Measurements from ENCODE around the gene C1orf87.
"Not testable (repeated sequence)": the region's sequence is repeated elsewhere in the genome, so short reads cannot be mapped to it uniquely, and the experiment has no call there.

The C1orf87 gene

GRCh38 chr1:59968746-59969145, 104.8 kb downstream of the C1orf87 start:
- FAIRE-seq; DNase-seq (ENCODE audit: extremely low spot score, insufficient read length, low read depth): not testable (repeated sequence)

- no peak for FAIRE-seq
- no peak for DNase-seq (ENCODE audit: extremely low spot score, insufficient read length, low read depth)
These were observed 105.8 kb downstream of the C1orf87 start for GRCh38 chr1:59967780-59968179.

DNA sequence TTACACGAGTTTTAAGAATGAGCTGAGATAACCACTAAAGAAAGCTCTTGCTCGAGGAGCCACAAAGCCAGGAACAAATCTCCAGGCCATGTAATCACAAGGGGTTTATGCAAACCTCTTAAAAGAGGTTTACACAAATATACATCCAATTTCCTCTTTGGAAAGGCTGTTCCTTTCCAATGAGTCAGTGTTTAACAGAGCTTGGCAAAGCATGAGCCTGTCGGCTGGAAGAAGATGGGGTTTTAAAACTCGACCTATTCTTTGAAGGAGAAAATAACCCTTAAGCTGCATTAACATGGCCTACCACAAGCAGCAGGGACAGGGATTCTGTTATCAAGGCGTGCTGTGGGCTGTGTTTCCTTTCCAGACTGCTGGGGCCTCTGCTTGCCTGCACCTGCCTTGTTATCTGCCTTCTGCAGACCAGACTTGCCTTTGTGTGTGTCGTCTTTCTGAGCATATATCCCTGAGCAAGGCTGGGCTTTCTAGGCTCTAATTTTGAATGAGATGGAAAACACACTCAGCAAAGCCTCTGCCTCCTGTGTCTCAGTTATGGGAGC, 106.4 kb downstream of the C1orf87 start:
- DNase-seq (ENCODE audit: extremely low spot score, insufficient read length, low read depth) (no peak), FAIRE-seq (no peak)

GRCh38 chr1:59952065-59952464, 121.5 kb downstream of the C1orf87 start:
- FAIRE-seq, result no peak
- DNase-seq (ENCODE audit: extremely low spot score, insufficient read length, low read depth), result no peak

DNA sequence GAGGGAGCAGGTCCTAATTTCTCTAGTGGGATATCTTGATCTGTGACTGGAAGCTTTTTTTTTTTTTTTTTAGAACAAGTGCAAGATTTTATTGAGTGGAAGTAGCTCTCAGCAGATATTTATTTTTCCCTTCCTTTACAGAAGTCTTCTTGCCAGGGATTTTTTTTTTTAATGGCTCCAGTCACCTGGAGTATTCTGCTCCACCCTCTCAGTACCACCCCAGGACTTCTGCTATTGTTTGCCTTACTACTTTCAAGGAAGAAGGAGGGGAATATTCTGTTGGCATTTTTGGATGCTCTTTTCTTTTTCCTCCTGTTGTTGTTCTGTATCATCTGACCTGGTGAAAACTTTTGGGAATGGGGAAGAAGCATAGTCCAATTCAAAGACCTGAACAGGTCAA, 123.9 kb downstream of the C1orf87 start:
- no peak for DNase-seq (ENCODE audit: extremely low spot score, insufficient read length, low read depth)
- FAIRE-seq, result no peak

DNA sequence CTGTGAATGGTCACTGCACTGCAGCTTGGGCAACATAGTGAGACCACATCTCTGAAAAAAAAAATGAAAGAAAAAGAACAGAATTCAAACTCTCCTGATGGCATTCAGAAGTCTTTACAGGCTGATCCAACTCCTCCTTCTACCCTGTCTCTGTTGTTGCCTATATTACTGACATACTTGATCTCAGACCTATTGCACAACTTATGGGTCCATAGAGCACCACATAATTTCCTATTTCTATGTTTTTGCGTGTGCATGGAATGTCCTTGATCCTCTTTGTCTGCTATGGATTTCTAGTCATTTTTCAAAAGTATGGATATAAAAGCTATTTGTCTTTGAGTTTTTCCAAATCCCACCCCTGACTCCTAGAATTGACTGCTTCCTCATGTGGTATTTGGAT, 124.6 kb downstream of the C1orf87 start:
- FAIRE-seq (no peak), DNase-seq (ENCODE audit: extremely low spot score, insufficient read length, low read depth) (no peak)

GRCh38 chr1:59947047-59947938, 126.3 kb downstream of the C1orf87 start:
- DNase-seq (ENCODE audit: extremely low spot score, insufficient read length, low read depth) (peak; percentile 29), FAIRE-seq (peak; percentile 89)

DNA sequence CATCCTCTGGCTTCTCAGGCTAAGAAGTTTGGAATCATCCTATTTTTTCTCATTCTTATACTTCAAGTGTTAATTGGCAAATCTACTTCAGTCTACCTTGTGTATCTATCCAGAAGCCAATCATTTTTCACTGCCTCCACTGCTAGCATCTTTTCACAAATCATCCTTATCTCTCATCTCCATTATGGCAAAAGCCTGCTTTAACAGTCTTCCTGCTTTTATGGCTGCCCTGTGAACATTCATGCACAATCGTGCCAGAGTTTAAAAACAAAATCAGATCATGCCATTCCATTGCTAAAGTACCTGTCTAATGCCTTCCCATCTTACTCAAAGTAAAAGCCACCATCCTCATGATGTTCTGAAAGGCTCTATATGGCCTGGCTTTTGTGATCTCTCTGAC, 127.8 kb downstream of the C1orf87 start:
- FAIRE-seq (no peak), DNase-seq (ENCODE audit: extremely low spot score, insufficient read length, low read depth) (no peak)

Data from GM18507 (cell line).